HepG2 (cell line): ENCODE data around the gene FAF1. TPM values are rescaled to one million over a fixed set of nuclear protein-coding genes. Genes with fewer than 3 reads are reported as not detected.
A peak's percentile ranks its signal among the peaks of the same experiment; 100 is the strongest.

Source experiments
- CBX2 ChIP-seq, 2 experiments: fragments of 200-600 bp in 1 of 2; sonication (generic); formaldehyde crosslinking in 1 of 2; IDR thresholded peaks; 2 replicates each; pipeline versions ENCODE4 v1.7.0 to v1.8.1; 2018 to 2022; ENCODE audit warnings: low read depth in 2 of 2, low read length in 1 of 2, mild to moderate bottlenecking in 1 of 2, missing genetic modification reagents in 1 of 2
- RELA ChIP-seq: sonication (generic); formaldehyde crosslinking; IDR thresholded peaks from 2 replicates; pipeline ENCODE4 v1.4.0; 2020; ENCODE audit warnings: missing genetic modification reagents
- TCF12 ChIP-seq, 2 experiments: fragments of 450-650 bp in 1 of 2; sonication (generic) in 1 of 2; formaldehyde crosslinking in 1 of 2; IDR thresholded peaks; 2 replicates each; pipeline versions ENCODE4 v1.6.1 to v1.8.0; 2017 to 2022; ENCODE audit warnings: antibody characterized with exemption in 1 of 2, mild to moderate bottlenecking in 1 of 2, missing genetic modification reagents in 1 of 2, moderate library complexity in 1 of 2
- U2AF2 ChIP-seq: fragments of 200-400 bp; formaldehyde crosslinking; IDR thresholded peaks from 2 replicates; pipeline ENCODE4 v1.6.1; 2017; ENCODE audit warnings: low read depth, mild to moderate bottlenecking, low read length
- ZNF350 ChIP-seq: sonication (generic); formaldehyde crosslinking; IDR thresholded peaks from 2 replicates; pipeline ENCODE4 v1.4.0; 2020; ENCODE audit warnings: mild to moderate bottlenecking, low read depth, missing genetic modification reagents, borderline replicate concordance
- ZNF550 ChIP-seq: sonication (generic); formaldehyde crosslinking; IDR thresholded peaks from 2 replicates; pipeline ENCODE4 v1.4.0; 2020; ENCODE audit warnings: mild to moderate bottlenecking, missing genetic modification reagents, borderline replicate concordance
- ZNF672 ChIP-seq: sonication (generic); formaldehyde crosslinking; IDR thresholded peaks from 2 replicates; pipeline ENCODE4 v1.8.1; 2022; ENCODE audit warnings: missing genetic modification reagents
- ZNF792 ChIP-seq: IDR thresholded peaks from 2 replicates; pipeline ENCODE4 v1.6.1; 2016
- polyA plus RNA-seq, 8 experiments: library from polyadenylated mRNA; depleted of rRNA in 3 of 8; stranded (reverse) in 7 of 8; unstranded in 1 of 8; fragments of >200 nt; fragmentation: Illumina TruSeq in 4 of 8; extraction: Trizol in 4 of 8; gene quantifications; 2 replicates each; pipeline versions ENCODE4 v1.2.1 to v1.2.3, GENCODE V29; 2011 to 2016; ENCODE audit warnings: low read depth in 4 of 8, missing spikeins in 1 of 8, mixed read lengths in 1 of 8; ENCODE audit not compliant: insufficient read depth in 1 of 8
- total RNA-seq, 5 experiments: library from RNA; depleted of rRNA; stranded (reverse); fragments of >200 nt; fragmentation: Illumina TruSeq; extraction: Trizol; gene quantifications; 2 replicates each; pipeline ENCODE4 v1.2.3, GENCODE V29; 2016; ENCODE audit warnings: low read depth in 1 of 5
- TF ChIP-seq, protein P1 (sequence below): sonication (generic); formaldehyde crosslinking; conservative IDR thresholded peaks from 2 replicates; pipeline ENCODE4 v1.4.0; 2020; ENCODE audit warnings: mild to moderate bottlenecking, missing genetic modification reagents, moderate library complexity
- TF ChIP-seq, protein P2 (sequence below): IDR thresholded peaks from 2 replicates; pipeline ENCODE4 v1.6.1; 2016; ENCODE audit warnings: missing compliant biosample characterization, missing genetic modification reagents, borderline replicate concordance
- TF ChIP-seq, protein P3 (sequence below): sonication (generic); formaldehyde crosslinking; IDR thresholded peaks from 2 replicates; pipeline ENCODE4 v1.4.0; 2020; ENCODE audit warnings: missing genetic modification reagents, borderline replicate concordance
- TF ChIP-seq, protein P4 (sequence below): sonication (generic); formaldehyde crosslinking; IDR thresholded peaks from 2 replicates; pipeline ENCODE4 v1.4.0; 2020; ENCODE audit warnings: missing genetic modification reagents
- TF ChIP-seq, protein P5 (sequence below): sonication (generic); formaldehyde crosslinking; IDR thresholded peaks from 2 replicates; pipeline ENCODE4 v1.5.0; 2020; ENCODE audit warnings: mild to moderate bottlenecking, missing genetic modification reagents, borderline replicate concordance
- TF ChIP-seq, protein P6 (sequence below): sonication (generic); formaldehyde crosslinking; IDR thresholded peaks from 2 replicates; pipeline ENCODE4 v1.4.0; 2020; ENCODE audit warnings: missing genetic modification reagents, low read depth, mild to moderate bottlenecking, borderline replicate concordance
- TF ChIP-seq, protein P7 (sequence below): sonication (generic); formaldehyde crosslinking; conservative IDR thresholded peaks from 2 replicates; pipeline ENCODE4 v1.8.0; 2022; ENCODE audit warnings: mild to moderate bottlenecking, moderate library complexity, missing genetic modification reagents

FAF1 gene
- total and polyA plus RNA-seq, 2 of the 13 experiments (the other 11 are each of a cell fraction or from before 2014, with no cell fraction given), result 19.4 to 63.3 TPM

DNA sequence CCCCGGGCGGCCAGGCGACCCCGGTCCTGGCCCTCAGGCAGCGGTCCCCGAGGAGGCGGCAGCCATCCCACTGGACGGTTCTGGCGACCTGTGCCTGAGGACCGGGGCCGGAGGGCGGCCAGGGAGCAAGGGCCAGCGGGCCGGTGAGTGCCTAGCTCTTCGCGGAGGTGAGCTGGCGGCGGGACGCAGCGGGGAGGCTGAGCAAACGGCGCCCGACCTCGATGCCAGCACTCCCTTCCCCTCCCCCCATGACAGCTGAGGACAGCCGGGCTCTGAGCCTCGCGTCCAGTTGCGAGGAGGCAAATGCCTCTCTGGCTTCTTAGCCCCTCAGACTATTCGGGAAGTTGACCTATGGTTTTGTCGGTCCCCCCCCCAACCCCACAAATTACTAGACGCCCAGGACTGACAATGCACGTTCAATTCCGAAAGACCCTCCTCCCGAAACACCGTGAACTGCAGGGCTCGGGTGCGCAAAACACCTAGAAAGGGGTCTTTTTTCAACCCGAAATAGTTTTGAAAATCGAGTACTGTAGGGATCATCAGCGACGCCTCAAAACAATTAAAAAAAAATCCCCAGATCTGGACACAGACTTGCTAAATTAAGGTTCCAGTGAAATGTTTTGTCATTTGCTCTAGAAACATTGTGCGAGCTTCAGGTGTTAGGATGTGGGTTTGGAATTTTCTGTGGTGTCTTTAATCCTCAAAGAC, 18.2 kb upstream of the FAF1 start (continued):
- TF ChIP-seq, protein P1, sequence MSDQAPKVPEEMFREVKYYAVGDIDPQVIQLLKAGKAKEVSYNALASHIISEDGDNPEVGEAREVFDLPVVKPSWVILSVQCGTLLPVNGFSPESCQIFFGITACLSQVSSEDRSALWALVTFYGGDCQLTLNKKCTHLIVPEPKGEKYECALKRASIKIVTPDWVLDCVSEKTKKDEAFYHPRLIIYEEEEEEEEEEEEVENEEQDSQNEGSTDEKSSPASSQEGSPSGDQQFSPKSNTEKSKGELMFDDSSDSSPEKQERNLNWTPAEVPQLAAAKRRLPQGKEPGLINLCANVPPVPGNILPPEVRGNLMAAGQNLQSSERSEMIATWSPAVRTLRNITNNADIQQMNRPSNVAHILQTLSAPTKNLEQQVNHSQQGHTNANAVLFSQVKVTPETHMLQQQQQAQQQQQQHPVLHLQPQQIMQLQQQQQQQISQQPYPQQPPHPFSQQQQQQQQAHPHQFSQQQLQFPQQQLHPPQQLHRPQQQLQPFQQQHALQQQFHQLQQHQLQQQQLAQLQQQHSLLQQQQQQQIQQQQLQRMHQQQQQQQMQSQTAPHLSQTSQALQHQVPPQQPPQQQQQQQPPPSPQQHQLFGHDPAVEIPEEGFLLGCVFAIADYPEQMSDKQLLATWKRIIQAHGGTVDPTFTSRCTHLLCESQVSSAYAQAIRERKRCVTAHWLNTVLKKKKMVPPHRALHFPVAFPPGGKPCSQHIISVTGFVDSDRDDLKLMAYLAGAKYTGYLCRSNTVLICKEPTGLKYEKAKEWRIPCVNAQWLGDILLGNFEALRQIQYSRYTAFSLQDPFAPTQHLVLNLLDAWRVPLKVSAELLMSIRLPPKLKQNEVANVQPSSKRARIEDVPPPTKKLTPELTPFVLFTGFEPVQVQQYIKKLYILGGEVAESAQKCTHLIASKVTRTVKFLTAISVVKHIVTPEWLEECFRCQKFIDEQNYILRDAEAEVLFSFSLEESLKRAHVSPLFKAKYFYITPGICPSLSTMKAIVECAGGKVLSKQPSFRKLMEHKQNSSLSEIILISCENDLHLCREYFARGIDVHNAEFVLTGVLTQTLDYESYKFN (CRISPR knock-in tag), result no peak
- TF ChIP-seq, protein P2, sequence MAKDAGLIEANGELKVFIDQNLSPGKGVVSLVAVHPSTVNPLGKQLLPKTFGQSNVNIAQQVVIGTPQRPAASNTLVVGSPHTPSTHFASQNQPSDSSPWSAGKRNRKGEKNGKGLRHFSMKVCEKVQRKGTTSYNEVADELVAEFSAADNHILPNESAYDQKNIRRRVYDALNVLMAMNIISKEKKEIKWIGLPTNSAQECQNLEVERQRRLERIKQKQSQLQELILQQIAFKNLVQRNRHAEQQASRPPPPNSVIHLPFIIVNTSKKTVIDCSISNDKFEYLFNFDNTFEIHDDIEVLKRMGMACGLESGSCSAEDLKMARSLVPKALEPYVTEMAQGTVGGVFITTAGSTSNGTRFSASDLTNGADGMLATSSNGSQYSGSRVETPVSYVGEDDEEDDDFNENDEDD (CRISPR knock-in tag), result 0 out of 2 replicates have a peak, but pooled peaks have one; percentile 19
- TF ChIP-seq ZNF550 (CRISPR knock-in tag) (no peak), ZNF350 (CRISPR knock-in tag) (peak; percentile 64; the same call in 1 of the 2 replicates), TCF12 (IDR thresholded peaks at IDR 0.05) (no peak), TCF12 (CRISPR knock-in tag; IDR thresholded peaks at IDR 0.05) (no peak), U2AF2 (no peak), ZNF792 (CRISPR knock-in tag) (0 out of 2 replicates have a peak, but pooled peaks have one; percentile 51), ZNF672 (CRISPR knock-in tag) (no peak), RELA (CRISPR knock-in tag) (no peak), CBX2 (IDR thresholded peaks at IDR 0.05; ENCODE audit: low read depth, low read length) (no peak), CBX2 (CRISPR knock-in tag; IDR thresholded peaks at IDR 0.05; ENCODE audit: low read depth) (no peak)
- TF ChIP-seq, protein P3, sequence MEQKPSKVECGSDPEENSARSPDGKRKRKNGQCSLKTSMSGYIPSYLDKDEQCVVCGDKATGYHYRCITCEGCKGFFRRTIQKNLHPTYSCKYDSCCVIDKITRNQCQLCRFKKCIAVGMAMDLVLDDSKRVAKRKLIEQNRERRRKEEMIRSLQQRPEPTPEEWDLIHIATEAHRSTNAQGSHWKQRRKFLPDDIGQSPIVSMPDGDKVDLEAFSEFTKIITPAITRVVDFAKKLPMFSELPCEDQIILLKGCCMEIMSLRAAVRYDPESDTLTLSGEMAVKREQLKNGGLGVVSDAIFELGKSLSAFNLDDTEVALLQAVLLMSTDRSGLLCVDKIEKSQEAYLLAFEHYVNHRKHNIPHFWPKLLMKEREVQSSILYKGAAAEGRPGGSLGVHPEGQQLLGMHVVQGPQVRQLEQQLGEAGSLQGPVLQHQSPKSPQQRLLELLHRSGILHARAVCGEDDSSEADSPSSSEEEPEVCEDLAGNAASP (CRISPR knock-in tag), result no peak; the same call in 1 of the 2 replicates
- TF ChIP-seq, protein P4, sequence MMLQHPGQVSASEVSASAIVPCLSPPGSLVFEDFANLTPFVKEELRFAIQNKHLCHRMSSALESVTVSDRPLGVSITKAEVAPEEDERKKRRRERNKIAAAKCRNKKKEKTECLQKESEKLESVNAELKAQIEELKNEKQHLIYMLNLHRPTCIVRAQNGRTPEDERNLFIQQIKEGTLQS (CRISPR knock-in tag), result no peak
- TF ChIP-seq, protein P5, sequence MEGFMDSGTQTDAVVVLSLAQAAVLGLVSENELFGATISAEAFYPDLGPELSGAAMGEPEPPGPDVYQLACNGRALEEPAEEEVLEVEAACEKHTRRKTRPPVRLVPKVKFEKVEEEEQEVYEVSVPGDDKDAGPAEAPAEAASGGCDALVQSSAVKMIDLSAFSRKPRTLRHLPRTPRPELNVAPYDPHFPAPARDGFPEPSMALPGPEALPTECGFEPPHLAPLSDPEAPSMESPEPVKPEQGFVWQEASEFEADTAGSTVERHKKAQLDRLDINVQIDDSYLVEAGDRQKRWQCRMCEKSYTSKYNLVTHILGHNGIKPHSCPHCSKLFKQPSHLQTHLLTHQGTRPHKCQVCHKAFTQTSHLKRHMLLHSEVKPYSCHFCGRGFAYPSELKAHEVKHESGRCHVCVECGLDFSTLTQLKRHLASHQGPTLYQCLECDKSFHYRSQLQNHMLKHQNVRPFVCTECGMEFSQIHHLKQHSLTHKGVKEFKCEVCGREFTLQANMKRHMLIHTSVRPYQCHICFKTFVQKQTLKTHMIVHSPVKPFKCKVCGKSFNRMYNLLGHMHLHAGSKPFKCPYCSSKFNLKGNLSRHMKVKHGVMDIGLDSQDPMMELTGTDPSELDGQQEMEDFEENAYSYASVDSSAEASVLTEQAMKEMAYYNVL (CRISPR knock-in tag), result no peak; the same call in 1 of the 2 replicates
- TF ChIP-seq, protein P6, sequence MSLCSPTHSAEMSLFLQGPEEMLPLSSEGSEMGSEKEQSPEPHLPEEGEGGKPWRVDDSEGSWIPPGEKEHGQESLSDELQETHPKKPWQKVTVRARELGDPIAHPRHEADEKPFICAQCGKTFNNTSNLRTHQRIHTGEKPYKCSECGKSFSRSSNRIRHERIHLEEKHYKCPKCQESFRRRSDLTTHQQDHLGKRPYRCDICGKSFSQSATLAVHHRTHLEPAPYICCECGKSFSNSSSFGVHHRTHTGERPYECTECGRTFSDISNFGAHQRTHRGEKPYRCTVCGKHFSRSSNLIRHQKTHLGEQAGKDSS (CRISPR knock-in tag), result no peak
- TF ChIP-seq, protein P7, sequence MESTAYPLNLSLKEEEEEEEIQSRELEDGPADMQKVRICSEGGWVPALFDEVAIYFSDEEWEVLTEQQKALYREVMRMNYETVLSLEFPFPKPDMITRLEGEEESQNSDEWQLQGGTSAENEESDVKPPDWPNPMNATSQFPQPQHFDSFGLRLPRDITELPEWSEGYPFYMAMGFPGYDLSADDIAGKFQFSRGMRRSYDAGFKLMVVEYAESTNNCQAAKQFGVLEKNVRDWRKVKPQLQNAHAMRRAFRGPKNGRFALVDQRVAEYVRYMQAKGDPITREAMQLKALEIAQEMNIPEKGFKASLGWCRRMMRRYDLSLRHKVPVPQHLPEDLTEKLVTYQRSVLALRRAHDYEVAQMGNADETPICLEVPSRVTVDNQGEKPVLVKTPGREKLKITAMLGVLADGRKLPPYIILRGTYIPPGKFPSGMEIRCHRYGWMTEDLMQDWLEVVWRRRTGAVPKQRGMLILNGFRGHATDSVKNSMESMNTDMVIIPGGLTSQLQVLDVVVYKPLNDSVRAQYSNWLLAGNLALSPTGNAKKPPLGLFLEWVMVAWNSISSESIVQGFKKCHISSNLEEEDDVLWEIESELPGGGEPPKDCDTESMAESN (CRISPR knock-in tag), result peak; percentile 39; the same call in 1 of the 2 replicates
